Middle frontal gyrus (tissue), 1 donor: ENCODE measurements around the gene AP5B1.

Experiments used
- DNase-seq: peaks from one replicate; pipeline ENCODE4 v3.0.0-alpha.2; 2015; ENCODE audit warnings: low spot score; ENCODE audit errors: extremely low spot score

Gene AP5B1

DNA sequence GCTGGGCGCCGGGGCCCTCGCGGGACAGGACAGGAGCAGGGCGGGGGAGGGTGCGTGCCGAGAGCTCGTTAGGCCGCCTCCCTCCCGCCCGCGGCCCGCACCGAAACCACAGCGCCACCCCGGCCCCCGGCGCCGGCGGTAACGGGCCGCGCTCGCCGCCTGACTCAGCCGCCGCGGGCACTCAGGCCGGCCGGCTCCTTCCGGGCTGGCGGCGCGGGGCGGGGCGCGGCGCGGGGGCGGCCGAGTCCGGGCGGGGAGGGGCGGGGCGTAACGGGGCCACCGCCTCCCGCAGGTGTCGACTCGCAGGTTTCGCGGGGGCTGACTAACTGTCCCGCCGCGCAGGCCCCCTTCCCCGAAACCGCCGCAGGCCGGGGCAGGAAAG lies at the start of gene AP5B1:
Gene AP5B1 (minus strand): TSS at position 207 of the 382 bp plus-strand sequence. CDS start 385 bp downstream, outside the sequence.
- DNase-seq: no peak

DNA sequence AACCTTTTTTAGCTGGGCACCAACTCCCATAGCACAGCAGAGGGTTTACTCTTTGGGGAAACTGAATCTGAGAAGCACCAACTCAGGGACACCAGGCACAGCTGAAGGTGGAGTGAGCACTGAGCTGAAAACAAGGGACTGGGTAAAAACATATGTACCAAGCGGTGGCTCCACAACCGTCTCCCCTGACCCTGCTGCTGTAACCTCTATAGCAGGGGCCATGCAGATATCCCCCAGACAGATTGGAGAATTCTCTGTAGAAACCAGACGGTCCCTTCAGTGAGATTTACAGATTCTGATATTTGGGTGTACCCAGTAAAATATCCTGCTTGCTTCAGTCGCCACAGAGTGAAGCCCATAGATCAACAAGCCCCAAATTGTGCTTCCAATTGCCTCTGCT lies 48.7 kb upstream of the AP5B1 start:
- no peak for DNase-seq

- no peak for DNase-seq
Observed at GRCh38 chr11:65826984-65827735, 46.4 kb upstream of the AP5B1 start.

DNA sequence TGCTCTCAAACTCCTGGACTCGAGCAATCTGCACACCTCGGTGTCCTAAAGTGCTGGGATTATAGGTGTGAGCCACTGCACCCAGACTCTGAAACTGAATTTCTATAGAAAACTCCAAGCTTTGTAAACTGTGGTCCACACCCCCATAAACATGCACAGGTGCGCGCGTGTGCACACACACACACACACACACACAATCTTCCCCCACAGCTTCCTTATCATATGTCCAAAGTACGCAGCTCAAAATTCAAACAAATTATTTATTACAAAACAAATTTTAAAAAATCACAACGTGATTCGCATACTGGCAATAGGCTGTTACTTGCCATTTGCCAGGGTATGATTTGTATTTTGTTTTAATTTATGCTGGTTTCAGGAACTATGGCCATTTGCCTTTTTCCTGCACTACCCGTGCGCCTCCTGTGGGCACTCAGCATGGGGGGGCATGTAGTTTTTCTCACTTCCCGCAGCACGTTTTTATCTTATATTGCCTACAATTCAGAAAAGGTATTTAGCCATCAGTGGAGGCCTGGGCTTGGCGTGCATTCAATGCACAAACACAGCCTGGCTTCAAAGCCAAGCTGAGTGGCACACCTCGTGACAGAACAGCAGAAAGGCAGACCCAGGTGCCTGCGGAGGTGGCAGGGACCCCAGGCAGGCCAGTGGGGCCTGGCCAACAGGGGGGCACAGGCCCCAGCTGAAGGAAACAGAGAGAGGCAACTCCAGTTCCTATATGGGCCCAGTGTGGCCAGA lies 42.2 kb upstream of the AP5B1 start:
- DNase-seq: no peak

- no peak for DNase-seq
Observed at GRCh38 chr11:65821107-65821506, 40.3 kb upstream of the AP5B1 start.

- peak; percentile 88 for DNase-seq
Observed at GRCh38 chr11:65817835-65818680, 37.3 kb upstream of the AP5B1 start.

- no peak for DNase-seq
Observed at GRCh38 chr11:65817312-65817834, 36.6 kb upstream of the AP5B1 start.

DNA sequence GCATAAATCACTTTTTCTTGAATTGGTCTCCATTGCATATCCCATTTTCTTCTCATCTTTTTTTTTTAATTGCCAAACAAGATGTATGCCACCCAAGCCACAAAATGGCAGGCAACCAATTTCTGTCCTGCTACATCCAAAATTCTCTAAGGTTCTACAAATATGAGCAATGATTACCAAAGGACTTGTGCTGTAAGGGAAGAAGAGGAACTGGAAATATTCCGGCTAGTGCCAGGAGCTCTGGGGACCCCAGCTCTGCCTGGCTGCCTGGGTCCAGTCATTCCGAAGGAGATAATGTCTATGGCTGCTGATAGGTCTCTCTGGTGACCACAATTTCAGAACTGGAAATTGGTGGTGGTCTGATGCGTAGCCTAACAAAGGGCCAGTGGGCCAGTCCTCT lies 35.9 kb upstream of the AP5B1 start:
- no peak for DNase-seq

- no peak for DNase-seq
Observed at GRCh38 chr11:65814986-65815565, 34.3 kb upstream of the AP5B1 start.

DNA sequence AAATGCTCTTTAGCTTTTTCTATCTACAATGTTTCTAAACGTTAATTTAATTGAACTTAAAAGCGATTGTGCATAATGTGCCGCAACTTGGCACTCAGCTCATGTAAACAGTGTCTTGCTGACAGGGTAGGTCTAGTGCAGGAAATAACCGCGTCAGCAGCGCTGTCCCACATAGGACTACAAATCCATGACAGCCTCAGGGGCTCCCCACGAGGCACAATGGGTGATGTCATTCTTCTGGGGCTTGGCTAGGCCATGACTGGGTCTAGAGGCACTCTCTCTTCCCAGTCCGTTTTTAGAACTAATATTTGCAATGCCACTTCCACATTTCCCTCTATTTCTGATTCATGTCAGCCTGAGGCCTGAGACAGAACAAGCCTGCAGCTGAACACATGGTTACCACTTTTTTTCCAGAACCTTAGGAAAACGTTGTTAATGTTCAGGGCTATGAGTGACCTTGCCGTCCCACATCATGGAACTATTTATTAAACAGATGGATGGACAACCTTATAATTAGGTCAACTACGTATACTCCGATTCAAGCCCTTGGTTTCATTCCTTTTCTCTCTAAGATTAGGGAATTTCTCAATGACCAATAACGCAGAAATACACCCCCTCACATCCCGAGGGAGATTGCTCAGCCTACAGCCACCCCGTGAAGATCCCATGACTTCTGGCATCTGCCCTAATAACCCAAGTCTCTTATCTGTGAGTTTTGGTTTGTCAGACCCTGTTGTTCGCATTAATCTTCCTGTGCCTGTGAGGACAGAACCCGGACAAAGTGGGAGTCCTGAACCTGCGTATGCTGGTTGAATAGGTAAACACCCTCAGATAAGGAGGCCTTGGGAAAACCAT lies 33.6 kb upstream of the AP5B1 start:
- DNase-seq: no peak

GRCh38 chr11:65811764-65812475 lies 31.1 kb upstream of the AP5B1 start:
- DNase-seq: no peak

DNA sequence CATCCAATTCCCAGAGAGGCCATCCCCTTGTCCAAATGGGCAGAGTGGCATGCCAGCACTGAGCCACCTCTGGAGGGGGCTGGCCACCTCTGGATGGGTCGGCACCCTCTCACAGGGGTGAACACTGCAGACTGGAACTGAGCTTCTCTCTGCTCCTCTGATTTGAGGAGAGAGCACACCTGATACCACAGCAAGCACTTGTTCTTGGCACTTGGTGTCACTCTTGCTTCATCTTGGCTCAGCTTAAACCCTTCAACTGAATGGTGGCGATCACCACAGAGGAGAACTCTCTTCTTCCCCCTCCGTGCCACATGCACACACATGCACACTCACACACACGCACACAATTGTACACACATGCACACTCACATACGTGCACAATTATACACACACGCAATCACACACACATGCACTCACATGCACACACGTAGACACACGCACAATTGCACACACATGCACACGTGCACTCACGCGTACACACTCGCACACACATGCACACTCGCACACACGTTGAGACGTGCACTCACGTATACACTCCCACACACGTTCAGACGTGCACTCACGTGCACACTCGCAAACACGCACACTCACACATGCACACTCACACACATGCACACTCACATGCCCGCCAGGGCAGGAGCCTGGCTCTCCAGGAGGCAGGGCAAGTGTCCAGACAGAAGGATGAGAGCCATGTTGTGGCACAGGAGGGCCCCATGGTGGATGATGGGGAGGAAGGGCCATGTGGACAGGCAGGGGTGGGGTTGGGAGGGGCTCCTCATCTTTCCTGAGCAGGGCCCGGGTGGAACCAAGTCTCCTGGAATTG lies 29.5 kb upstream of the AP5B1 start:
- no peak for DNase-seq

DNA sequence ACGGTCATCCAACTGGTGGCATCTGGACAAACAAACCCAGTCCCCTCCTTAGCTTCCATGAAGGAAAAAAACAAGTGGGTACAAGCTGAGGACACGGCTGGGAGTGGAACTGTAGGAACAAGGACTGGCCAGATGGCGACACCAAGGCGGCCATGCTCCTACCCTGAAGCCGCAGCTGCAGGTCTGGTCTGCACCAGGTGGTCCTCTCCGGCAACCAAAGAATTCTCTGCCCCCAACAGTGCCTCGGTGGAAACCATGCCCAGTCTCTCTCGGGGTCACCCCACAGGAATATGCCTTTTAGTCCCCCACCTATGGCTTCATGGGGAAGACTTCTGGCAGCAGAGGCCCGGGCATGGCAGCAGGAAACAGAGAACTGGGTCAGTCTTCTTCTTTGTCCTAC lies 28.7 kb upstream of the AP5B1 start:
- DNase-seq: no peak

DNA sequence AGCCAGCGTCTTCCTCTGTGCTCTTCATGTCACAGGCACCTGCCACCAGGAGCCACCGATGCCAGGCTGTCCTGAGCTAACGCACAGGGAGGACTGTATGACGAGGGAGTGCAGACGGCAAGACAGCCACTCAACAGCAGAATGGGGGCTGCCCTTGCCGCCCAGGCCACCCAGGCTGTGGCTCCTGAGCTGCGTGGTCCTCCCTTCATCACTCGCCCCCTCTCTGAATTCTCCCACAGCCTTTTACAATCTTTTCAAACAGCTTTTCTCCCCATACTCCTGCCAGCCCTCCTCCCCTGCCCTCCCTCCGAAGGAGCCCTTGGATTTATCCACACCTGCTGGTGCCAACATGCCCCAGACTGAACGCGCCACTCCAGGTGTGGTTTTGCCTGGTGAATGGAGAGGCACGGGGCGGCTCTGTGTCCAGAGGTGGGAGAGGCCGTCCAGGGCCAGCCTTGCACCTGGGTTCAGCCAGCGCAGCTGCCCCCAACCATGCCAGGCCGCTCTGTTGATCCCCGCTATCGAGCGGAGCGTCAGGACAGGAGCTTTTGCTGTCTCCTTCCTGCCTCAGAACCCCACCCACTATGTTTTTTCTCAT lies 28.1 kb upstream of the AP5B1 start:
- no peak for DNase-seq

GRCh38 chr11:65806979-65807378 lies 26.2 kb upstream of the AP5B1 start:
- no peak for DNase-seq

GRCh38 chr11:65803797-65804492 lies 23.2 kb upstream of the AP5B1 start:
- DNase-seq: no peak

DNA sequence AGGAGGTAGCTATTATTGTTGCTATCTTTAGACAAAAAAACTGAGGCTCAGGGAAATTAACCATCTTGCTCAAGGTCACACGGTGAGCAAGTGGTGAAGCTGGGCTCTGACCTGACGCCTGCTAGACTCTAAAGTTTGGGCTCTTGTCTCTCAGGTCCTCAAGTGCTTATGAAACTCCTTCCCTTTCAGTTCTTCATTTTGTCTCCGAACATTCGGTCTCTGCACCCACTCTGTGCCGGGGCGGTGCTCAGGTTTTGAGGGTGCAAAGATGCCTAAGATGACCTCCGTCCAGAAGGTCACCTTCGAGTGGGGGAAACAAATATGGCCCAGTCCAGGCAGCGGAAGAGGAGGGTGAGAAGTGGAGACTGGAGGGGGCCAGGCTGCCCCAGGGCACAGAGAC lies 22.1 kb upstream of the AP5B1 start:
- DNase-seq: no peak
